NCI-H2029 (cell line): ENCODE measurements around the gene CSF2RB.

ENCODE experiments used
- DNase-seq: peaks from one replicate; lab custom pipeline; 2025; lab: John Stamatoyannopoulos, UW

CSF2RB gene

DNA sequence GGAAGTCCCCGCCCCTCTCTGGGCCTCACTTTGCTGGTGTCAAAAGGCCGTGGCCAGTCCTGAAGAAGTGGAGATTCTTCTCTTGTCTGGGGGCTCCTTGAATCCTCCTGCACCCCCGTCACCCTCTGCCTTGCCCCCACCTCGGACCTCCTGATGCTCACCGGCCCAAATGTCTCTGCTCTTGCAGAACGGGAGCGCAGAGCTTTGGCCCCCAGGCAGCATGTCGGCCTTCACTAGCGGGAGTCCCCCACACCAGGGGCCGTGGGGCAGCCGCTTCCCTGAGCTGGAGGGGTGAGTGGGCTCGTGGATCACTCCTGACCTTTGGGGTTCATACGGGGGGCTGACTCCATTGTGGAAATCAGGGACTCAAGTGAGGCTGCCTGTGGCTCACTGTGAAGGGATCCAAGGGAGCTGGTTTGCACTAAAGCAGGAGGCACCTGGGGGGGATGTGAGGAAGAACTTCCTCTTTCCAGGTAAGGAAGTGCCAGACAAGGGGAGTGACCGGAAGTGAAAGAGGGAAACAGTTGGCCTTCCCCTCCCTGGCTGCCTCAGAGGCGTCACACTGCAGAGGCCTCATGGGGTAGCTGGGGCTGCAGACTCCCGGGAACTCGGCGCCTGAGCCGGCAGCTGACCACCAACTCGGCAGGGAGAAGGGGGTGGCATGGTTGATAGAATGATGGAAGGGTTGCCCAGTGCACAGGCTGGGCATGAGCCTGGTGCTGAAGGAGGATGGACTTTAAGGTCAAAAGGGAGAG lies 23.1 kb downstream of the CSF2RB start:
- DNase-seq = no peak

GRCh38 chr22:36937319-36938027 lies 24.0 kb downstream of the CSF2RB start:
- no peak for DNase-seq

DNA sequence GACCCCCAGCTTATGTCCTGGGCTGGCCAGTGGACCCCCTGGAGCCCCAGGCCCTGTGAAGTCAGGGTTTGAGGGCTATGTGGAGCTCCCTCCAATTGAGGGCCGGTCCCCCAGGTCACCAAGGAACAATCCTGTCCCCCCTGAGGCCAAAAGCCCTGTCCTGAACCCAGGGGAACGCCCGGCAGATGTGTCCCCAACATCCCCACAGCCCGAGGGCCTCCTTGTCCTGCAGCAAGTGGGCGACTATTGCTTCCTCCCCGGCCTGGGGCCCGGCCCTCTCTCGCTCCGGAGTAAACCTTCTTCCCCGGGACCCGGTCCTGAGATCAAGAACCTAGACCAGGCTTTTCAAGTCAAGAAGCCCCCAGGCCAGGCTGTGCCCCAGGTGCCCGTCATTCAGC lies 24.6 kb downstream of the CSF2RB start:
- DNase-seq = no peak

DNA sequence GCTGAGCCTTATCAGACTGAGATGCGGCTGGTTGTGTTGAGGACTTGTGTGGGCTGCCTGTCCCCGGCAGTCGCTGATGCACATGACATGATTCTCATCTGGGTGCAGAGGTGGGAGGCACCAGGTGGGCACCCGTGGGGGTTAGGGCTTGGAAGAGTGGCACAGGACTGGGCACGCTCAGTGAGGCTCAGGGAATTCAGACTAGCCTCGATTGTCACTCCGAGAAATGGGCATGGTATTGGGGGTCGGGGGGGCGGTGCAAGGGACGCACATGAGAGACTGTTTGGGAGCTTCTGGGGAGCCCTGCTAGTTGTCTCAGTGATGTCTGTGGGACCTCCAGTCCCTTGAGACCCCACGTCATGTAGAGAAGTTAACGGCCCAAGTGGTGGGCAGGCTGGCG lies 25.5 kb downstream of the CSF2RB start:
- no peak for DNase-seq

- no peak for DNase-seq
These were observed 27.2 kb downstream of the CSF2RB start for GRCh38 chr22:36940676-36941075.

GRCh38 chr22:36942556-36942955 lies 29.1 kb downstream of the CSF2RB start:
- no peak for DNase-seq

- DNase-seq = no peak
These were observed 33.2 kb downstream of the CSF2RB start for GRCh38 chr22:36946421-36947158.

DNA sequence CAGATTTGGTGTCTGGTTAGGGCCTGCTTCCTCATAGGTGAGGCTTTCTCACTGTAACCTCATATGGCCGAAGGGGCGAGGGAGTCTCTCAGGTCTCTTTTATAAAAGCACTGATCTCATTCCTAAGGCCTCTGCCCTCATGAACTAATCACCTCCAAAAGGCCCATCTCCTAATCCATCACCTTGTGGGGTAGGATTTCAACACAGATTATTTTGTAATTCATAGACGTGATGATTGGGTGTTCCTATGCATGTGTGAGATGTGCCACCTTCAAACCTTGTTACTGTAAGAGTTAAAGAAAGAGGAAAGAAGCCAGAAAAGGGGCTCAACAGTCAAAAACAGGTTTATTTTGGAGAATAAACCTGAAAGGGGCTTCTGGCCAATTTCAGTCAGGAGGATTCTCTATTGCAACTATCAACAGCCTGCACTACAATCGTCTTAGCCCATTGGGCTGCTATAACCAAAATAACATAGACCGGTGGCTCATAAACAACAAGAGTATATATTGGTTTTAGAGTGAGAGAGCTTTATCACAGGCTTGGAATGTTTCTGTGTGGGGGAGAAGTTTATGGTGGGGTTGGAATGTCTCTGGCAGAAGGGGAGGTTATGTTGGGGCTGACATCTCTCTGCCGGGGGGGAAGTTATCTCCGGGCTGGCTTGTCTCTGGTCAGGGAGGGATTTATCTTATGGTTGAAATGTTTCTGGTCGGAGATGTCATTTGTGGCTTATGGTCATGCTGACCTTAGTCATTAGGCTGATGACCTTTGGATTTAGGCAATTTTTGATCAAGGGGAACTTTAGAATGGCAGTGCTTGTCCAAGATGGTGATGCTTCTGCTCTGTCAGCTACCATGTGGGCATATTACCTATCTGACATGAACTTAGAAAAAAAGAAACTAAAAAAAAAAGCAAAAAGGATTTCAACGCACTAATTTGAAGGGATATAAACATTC lies 35.1 kb downstream of the CSF2RB start:
- DNase-seq = no peak

DNA sequence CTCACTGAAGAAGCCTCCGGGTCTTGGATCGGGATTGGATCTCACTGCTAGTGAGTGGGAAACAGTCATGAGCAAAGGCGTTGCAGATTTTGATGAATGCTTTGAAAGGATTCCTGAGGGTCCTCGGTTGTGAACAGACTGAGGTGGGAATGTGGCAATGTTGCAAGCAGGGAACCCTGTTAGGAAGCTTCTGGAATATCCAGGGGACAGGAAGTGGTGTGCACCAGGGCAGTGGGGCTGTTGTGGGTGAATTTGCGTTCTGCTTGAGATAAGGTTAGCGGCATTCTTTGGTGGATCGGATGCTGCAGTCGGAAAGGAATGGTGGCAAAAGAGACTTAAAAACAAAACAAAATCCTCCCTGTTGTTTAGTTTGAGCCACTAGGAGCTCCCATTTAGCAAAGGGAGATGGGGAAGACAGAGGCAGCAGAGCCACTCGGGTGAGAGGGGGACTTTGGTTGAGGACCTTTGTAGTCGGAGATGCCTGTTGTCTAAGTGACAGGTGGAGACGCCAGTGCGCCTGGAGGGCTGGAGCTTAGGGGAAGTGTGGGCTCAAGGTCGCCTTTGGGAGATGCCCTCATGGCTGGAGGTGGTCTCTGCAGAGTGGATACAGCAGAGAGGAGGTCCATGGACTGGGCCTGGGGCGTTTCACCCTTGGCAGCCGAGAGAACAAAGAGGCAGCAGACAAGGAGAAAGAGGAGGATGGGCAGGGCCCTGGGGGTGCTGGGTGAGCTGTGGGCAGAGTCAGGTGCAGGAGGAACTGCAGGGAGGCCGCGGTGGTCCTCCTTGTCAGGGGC lies 37.6 kb downstream of the CSF2RB start:
- DNase-seq = no peak

- no peak for DNase-seq
These were observed 38.3 kb downstream of the CSF2RB start for GRCh38 chr22:36951746-36952145.

GRCh38 chr22:36953239-36954080 lies 40.0 kb downstream of the CSF2RB start:
- DNase-seq = no peak

GRCh38 chr22:36954251-36955014 lies 41.0 kb downstream of the CSF2RB start:
- DNase-seq = no peak

GRCh38 chr22:36955691-36956090 lies 42.3 kb downstream of the CSF2RB start:
- DNase-seq = no peak

DNA sequence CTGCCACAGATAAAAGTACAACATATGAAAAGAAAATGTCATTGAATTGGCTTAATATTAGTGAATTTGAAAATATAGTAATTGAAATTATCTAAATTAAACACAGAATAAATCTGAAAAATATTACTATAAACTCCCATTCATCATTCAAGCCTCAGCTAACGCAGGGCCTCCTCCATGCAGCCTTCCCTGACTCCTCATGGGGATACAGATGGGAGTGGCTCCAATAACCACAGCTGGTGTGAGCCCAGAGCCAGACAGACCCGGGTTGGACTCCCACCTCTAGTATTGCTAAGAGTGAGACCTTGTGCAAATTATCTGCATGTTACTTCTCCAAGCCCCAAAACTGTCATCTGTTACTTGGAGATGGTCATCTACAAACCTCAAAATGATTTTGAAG lies 44.9 kb downstream of the CSF2RB start:
- no peak for DNase-seq

DNA sequence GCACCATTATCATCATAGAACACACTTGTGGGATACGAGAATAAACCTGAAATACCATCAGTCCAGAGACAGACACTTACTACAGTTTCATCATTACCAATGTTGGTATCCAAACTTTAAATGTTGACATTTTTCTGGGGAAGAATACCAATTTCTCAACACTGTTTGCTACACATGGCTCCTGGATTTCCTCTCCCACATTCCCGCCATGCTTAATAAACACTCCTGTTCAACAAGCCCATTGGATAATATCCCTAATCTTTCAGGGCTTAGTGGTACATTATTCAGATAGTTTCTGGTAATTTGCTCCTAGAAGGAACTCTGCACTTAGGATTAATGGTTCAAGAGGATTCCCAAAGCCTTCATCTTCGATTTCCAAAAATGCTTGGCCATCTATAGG lies 48.2 kb downstream of the CSF2RB start:
- no peak for DNase-seq

GRCh38 chr22:36963302-36963701 lies 49.9 kb downstream of the CSF2RB start:
- no peak for DNase-seq

GRCh38 chr22:36964106-36964505 lies 50.7 kb downstream of the CSF2RB start:
- no peak for DNase-seq

GRCh38 chr22:36965696-36966095 lies 52.3 kb downstream of the CSF2RB start:
- DNase-seq = no peak

DNA sequence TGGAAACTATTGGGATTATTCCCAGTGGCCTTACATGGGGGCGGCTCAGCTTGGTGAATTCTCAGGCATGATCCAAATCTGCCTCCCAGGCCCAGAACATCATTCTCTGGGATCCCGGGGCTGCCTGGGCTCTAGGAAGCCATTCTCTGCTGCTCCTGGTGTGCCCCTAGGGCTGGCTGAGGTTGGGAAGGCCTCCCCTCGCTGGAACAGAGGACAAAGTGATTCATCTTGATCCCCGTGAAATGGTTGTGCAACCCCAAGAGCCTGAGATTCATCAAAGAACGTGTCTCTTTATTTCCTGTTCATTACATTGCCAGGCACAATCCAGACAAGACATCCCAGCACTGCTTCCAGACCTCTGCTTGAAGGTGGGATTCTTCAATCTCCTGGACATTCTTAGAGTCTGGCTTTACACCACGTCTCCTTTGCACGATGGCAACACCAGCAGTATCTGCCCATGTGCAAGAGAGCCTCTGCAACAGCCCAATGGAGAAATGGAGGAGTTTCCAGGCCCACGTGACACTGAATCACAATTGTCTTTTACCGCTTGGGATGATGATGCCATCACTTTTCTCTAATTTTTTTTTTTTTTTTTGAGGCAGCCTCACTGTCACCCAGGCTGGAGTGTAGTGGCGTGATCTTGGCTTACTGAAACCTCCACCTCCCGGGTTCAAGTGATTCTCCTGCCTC lies 53.6 kb downstream of the CSF2RB start:
- DNase-seq = no peak
